CD14-positive monocyte (primary cell): Measurements from ENCODE around the gene SLC3A2. TPM values are rescaled to one million over a fixed set of nuclear protein-coding genes. Genes with fewer than 3 reads are reported as not detected.

Source experiments
- DNase-seq, 3 donors: peaks; one replicate each; pipeline ENCODE4 v3.0.0-alpha.2; 2011 to 2022
- H2AFZ ChIP-seq: 2 replicates; pipeline ENCODE4 v1.6.0; 2012; ENCODE audit warnings: mild to moderate bottlenecking, low read depth, low read length, inconsistent platforms; ENCODE audit not compliant: insufficient read depth, poor library complexity, severe bottlenecking
- H3K27ac ChIP-seq, 2 donors: 1 replicate in 1 of 2; 2 replicates in 1 of 2; pipeline ENCODE4 v1.5.1; 2012 to 2013; ENCODE audit warnings: low read length in 2 of 2, control low read depth in 1 of 2, inconsistent platforms in 1 of 2, low read depth in 1 of 2, mild to moderate bottlenecking in 1 of 2
- H3K27me3 ChIP-seq, 2 donors: one replicate each; pipeline versions ENCODE4 v1.6.0 to v1.6.1; 2011 to 2013; ENCODE audit warnings: low read length in 2 of 2; ENCODE audit not compliant: control insufficient read depth in 2 of 2, insufficient read depth in 2 of 2
- H3K36me3 ChIP-seq, 2 donors: replicated peaks in 1 of 2; 1 replicate in 1 of 2; 2 replicates in 1 of 2; pipeline versions ENCODE4 v1.5.1 to v1.6.1; 2012 to 2013; ENCODE audit warnings: low read length in 2 of 2, control low read depth in 1 of 2, inconsistent platforms in 1 of 2, mild to moderate bottlenecking in 1 of 2; ENCODE audit not compliant: insufficient read depth in 2 of 2, control insufficient read depth in 1 of 2
- H3K4me1 ChIP-seq, 2 donors: 1 replicate in 1 of 2; 2 replicates in 1 of 2; pipeline versions ENCODE4 v1.5.1 to v1.6.1; 2012 to 2013; ENCODE audit warnings: low read length in 2 of 2, control low read depth in 1 of 2, inconsistent platforms in 1 of 2, mild to moderate bottlenecking in 1 of 2, moderate library complexity in 1 of 2; ENCODE audit not compliant: insufficient read depth in 2 of 2, control insufficient read depth in 1 of 2
- H3K4me2 ChIP-seq: replicated peaks from 2 replicates; pipeline ENCODE3; 2012; ENCODE audit warnings: low read length, moderate library complexity, mild to moderate bottlenecking; ENCODE audit not compliant: poor library complexity, severe bottlenecking; ENCODE audit errors: extremely low read depth
- H3K4me3 ChIP-seq, 3 experiments: fragments of 200-600 bp in 1 of 3; sonication (generic) in 1 of 3; replicated peaks in 1 of 3; 1 replicate in 2 of 3; 2 replicates in 1 of 3; pipeline ENCODE4 v1.5.1; 2011 to 2013; ENCODE audit warnings: low read length in 3 of 3, mild to moderate bottlenecking in 3 of 3, control low read depth in 2 of 3, low read depth in 2 of 3, inconsistent platforms in 1 of 3, moderate library complexity in 1 of 3
- H3K79me2 ChIP-seq: 2 replicates; pipeline ENCODE4 v1.6.0; 2012; ENCODE audit warnings: mild to moderate bottlenecking, control low read depth, inconsistent platforms, low read length, moderate library complexity; ENCODE audit not compliant: insufficient read depth
- H3K9ac ChIP-seq: 2 replicates; pipeline ENCODE4 v1.6.0; 2017; ENCODE audit warnings: low read length, mild to moderate bottlenecking; ENCODE audit not compliant: insufficient read depth, poor library complexity, severe bottlenecking
- H3K9me3 ChIP-seq, 2 donors: replicated peaks in 1 of 2; 1 replicate in 1 of 2; 2 replicates in 1 of 2; pipeline versions ENCODE4 v1.5.1 to v1.6.1; 2012 to 2013; ENCODE audit warnings: low read length in 2 of 2, control low read depth in 1 of 2; ENCODE audit not compliant: control insufficient read depth in 1 of 2, insufficient read depth in 1 of 2
- H4K20me1 ChIP-seq: 2 replicates; pipeline ENCODE4 v1.6.0; 2012; ENCODE audit warnings: mild to moderate bottlenecking, low read length, control low read depth, moderate library complexity; ENCODE audit not compliant: insufficient read depth
- H3K27ac Mint-ChIP-seq, 7 donors: one replicate each; pipeline ENCODE4 v1.8.0; 2020; ENCODE audit warnings: mild to moderate bottlenecking in 7 of 7, mixed read lengths in 7 of 7, moderate library complexity in 6 of 7, inconsistent platforms in 2 of 7
- H3K27me3 Mint-ChIP-seq, 3 donors: one replicate each; pipeline ENCODE4 v1.8.0; 2021 to 2022; ENCODE audit warnings: low read depth in 3 of 3, mild to moderate bottlenecking in 3 of 3, mixed read lengths in 3 of 3, moderate library complexity in 3 of 3, inconsistent platforms in 1 of 3
- H3K36me3 Mint-ChIP-seq, 2 donors: one replicate each; pipeline ENCODE4 v1.8.0; 2020; ENCODE audit warnings: mixed read lengths in 2 of 2, inconsistent platforms in 1 of 2, mild to moderate bottlenecking in 1 of 2
- H3K4me1 Mint-ChIP-seq: one replicate; pipeline ENCODE4 v1.8.0; 2020; ENCODE audit warnings: mild to moderate bottlenecking, mixed read lengths
- H3K4me3 Mint-ChIP-seq, 2 donors: one replicate each; pipeline ENCODE4 v1.8.0; 2020; ENCODE audit warnings: mild to moderate bottlenecking in 2 of 2, mixed read lengths in 2 of 2, moderate library complexity in 1 of 2
- H3K9me3 Mint-ChIP-seq, 7 donors: one replicate each; pipeline ENCODE4 v1.8.0; 2020 to 2022; ENCODE audit warnings: mixed read lengths in 7 of 7, mild to moderate bottlenecking in 6 of 7, moderate library complexity in 6 of 7, inconsistent platforms in 2 of 7
- CTCF ChIP-seq: fragments of 200-600 bp; IDR thresholded peaks from one replicate; pipeline ENCODE4 v1.8.0; 2022; ENCODE audit warnings: antibody characterized with exemption, mild to moderate bottlenecking
- WGBS: methylation state at CpG from one replicate; pipeline ENCODE4 v1.1.5; 2013; ENCODE audit warnings: missing lambda C conversion rate; ENCODE audit not compliant: insufficient coverage; 5-methylcytosine and 5-hydroxymethylcytosine counted together
- intact Hi-C, 2 donors: fragments of 100-400 bp; cut with micrococcal nuclease; formaldehyde crosslinking; loops; one replicate each; pipeline versions ENCODE4 v1.15.0 to v1.15.1; 2023
- polyA plus RNA-seq, 3 donors: library from polyadenylated mRNA; depleted of rRNA in 1 of 3; unstranded in 2 of 3; stranded (reverse) in 1 of 3; fragments of 300-500 nt in 2 of 3; fragments of >200 nt in 1 of 3; fragmentation: Illumina TruSeq in 2 of 3; gene quantifications; 1 replicate in 2 of 3; 2 replicates in 1 of 3; pipeline ENCODE4 v1.2.3, GENCODE V29; 2012 to 2021

The SLC3A2 gene
- polyA plus RNA-seq, 3 donors, result 156 to 231 (median 189) TPM

- no peak overlapping the region for H3K4me2 ChIP-seq
- no peak overlapping the region for H3K9ac ChIP-seq
- H3K27ac ChIP-seq, result no peak overlapping the region
- H3K27me3 Mint-ChIP-seq, result peaks cover 34 to 46% (median 37%) of the 10 kb centered on the region in 3 donors
- peaks cover 0 to 2% of the 10 kb centered on the region in 2 donors for H3K9me3 ChIP-seq
- no peak overlapping the region for H3K4me3 Mint-ChIP-seq
- DNase-seq, result no peak
- intact Hi-C loops, result no loop called here
- H3K27me3 ChIP-seq, result peaks cover 5 to 19% of the 10 kb centered on the region in 2 donors
- no peaks in the 10 kb centered on the region for H3K36me3 ChIP-seq
- H2AFZ ChIP-seq, result no peak overlapping the region
- H3K36me3 Mint-ChIP-seq, result no peaks in the 10 kb centered on the region
- no peak for TF ChIP-seq CTCF
- no peak overlapping the region for H3K27ac Mint-ChIP-seq
- no peaks in the 10 kb centered on the region for H3K79me2 ChIP-seq
- no peaks in the 10 kb centered on the region for H4K20me1 ChIP-seq
- 84% methylated on average over 5 of the region's 5 CpGs for WGBS
- peaks cover 0 to 7% (median 0%) of the 10 kb centered on the region in 7 donors for H3K9me3 Mint-ChIP-seq
- no peak overlapping the region for H3K4me3 ChIP-seq
- peaks cover 2% of the 10 kb centered on the region for H3K4me1 Mint-ChIP-seq
- H3K4me1 ChIP-seq, result peaks cover 0 to 1% of the 10 kb centered on the region in 2 donors
Measured at GRCh38 chr11:62918531-62918930, 37.8 kb downstream of the SLC3A2 start.

- intact Hi-C loops, result no loop called here
- Histone ChIP-seq H3K27me3 (peaks cover 13 to 28% of the 10 kb centered on the region in 2 donors), H3K9me3 (peaks cover 0 to 8% of the 10 kb centered on the region in 2 donors), H2AFZ (no peak overlapping the region), H3K36me3 (no peaks in the 10 kb centered on the region), H4K20me1 (no peaks in the 10 kb centered on the region), H3K79me2 (no peaks in the 10 kb centered on the region), H3K4me1 (peaks cover 3 to 5% of the 10 kb centered on the region in 2 donors), H3K9ac (no peak overlapping the region), H3K27ac (no peak overlapping the region), H3K4me2 (no peak overlapping the region), H3K4me3 (no peak overlapping the region)
- no peak overlapping the region for H3K27ac Mint-ChIP-seq
- peaks cover 6% of the 10 kb centered on the region for H3K4me1 Mint-ChIP-seq
- no peak overlapping the region for H3K4me3 Mint-ChIP-seq
- peaks cover 41 to 51% (median 46%) of the 10 kb centered on the region in 3 donors for H3K27me3 Mint-ChIP-seq
- H3K9me3 Mint-ChIP-seq, result peaks cover 0 to 7% (median 0%) of the 10 kb centered on the region in 7 donors
- no peaks in the 10 kb centered on the region for H3K36me3 Mint-ChIP-seq
- no peak for TF ChIP-seq CTCF
- no peak for DNase-seq
- 92% methylated on average over 10 of the region's 10 CpGs for WGBS
Measured at GRCh38 chr11:62919476-62919875, 38.8 kb downstream of the SLC3A2 start.
